CD4-positive, alpha-beta T cell (primary cell): ENCODE data around the gene TANGO2. TPM values are rescaled to one million over a fixed set of nuclear protein-coding genes. Genes with fewer than 3 reads are reported as not detected.

ENCODE experiments used
- ATAC-seq: fragments of 200-7000 bp; cut with Tn5 transposase; one replicate; pipeline ENCODE4 v1.10.0; 2022; ENCODE audit warnings: mild to moderate bottlenecking; ENCODE audit not compliant: poor library complexity
- CTCF ChIA-PET: fragments of 350-600 bp; sonication (Branson Sonifier 250); formaldehyde crosslinking; loops from one replicate; lab custom pipeline; 2021; ENCODE audit warnings: antibody characterized with exemption, inconsistent platforms; lab: Charles Lee
- POLR2A ChIA-PET: fragments of 350-600 bp; sonication (Branson Sonifier 250); formaldehyde crosslinking; loops from one replicate; lab custom pipeline; 2021; ENCODE audit warnings: antibody characterized with exemption, inconsistent platforms; lab: Charles Lee
- DNase-seq, 14 experiments: peaks; one replicate each; pipeline ENCODE4 v3.0.0-alpha.2; 2013 to 2020; ENCODE audit warnings: mixed read lengths in 2 of 14
- H3K27ac ChIP-seq, 2 donors: one replicate each; pipeline versions ENCODE4 v1.5.1 to v1.7.0; 2013; ENCODE audit warnings: low read length in 2 of 2, low read depth in 1 of 2, mild to moderate bottlenecking in 1 of 2
- H3K27me3 ChIP-seq, 2 experiments: 1 replicate in 1 of 2; 2 replicates in 1 of 2; pipeline versions ENCODE4 v1.6.1 to v1.7.0; 2013; ENCODE audit warnings: low read length in 2 of 2, control low read depth in 1 of 2, mild to moderate bottlenecking in 1 of 2, moderate library complexity in 1 of 2; ENCODE audit not compliant: insufficient read depth in 2 of 2, control insufficient read depth in 1 of 2
- H3K36me3 ChIP-seq: one replicate; pipeline ENCODE4 v1.6.1; 2013; ENCODE audit warnings: low read length, control low read depth; ENCODE audit not compliant: insufficient read depth
- H3K4me1 ChIP-seq: one replicate; pipeline ENCODE4 v1.6.1; 2013; ENCODE audit warnings: low read length, control low read depth; ENCODE audit not compliant: insufficient read depth
- H3K4me3 ChIP-seq: one replicate; pipeline ENCODE4 v1.5.1; 2013; ENCODE audit warnings: mild to moderate bottlenecking, low read length, moderate library complexity
- H3K9me3 ChIP-seq, 2 experiments: 1 replicate in 1 of 2; 2 replicates in 1 of 2; pipeline versions ENCODE4 v1.6.1 to v1.7.0; 2013; ENCODE audit warnings: low read length in 2 of 2, mild to moderate bottlenecking in 2 of 2, control low read depth in 1 of 2, moderate library complexity in 1 of 2; ENCODE audit not compliant: control insufficient read depth in 1 of 2, insufficient read depth in 1 of 2
- H3K27ac Mint-ChIP-seq: one replicate; pipeline ENCODE4 v1.8.0; 2020; ENCODE audit warnings: mixed read lengths
- H3K27me3 Mint-ChIP-seq: one replicate; pipeline ENCODE4 v1.8.0; 2021; ENCODE audit warnings: mixed read lengths
- H3K36me3 Mint-ChIP-seq: one replicate; pipeline ENCODE4 v1.8.0; 2021; ENCODE audit warnings: low read depth, mixed read lengths
- H3K4me1 Mint-ChIP-seq: one replicate; pipeline ENCODE4 v1.8.0; 2021; ENCODE audit warnings: low read depth, mixed read lengths
- H3K4me3 Mint-ChIP-seq: one replicate; pipeline ENCODE4 v1.8.0; 2020; ENCODE audit warnings: mild to moderate bottlenecking, mixed read lengths
- H3K9me3 Mint-ChIP-seq: one replicate; pipeline ENCODE4 v1.8.0; 2020; ENCODE audit warnings: mixed read lengths
- intact Hi-C, 2 experiments: fragments of 100-400 bp; cut with DNase I in 1 of 2; cut with micrococcal nuclease in 1 of 2; formaldehyde crosslinking; loops; one replicate each; pipeline versions ENCODE4 v1.15.1 to v1.9.0; 2023 to 2025; cut with DNase I, micrococcal nuclease
- total RNA-seq, 174 experiments: library from RNA in 2 of 174; stranded (reverse) in 2 of 174; gene quantifications; one replicate each; pipeline ENCODE4 v1.2.3 and lab custom pipeline; 2021 to 2026
- TF ChIP-seq, protein P1 (sequence below): fragments of 200-600 bp; IDR thresholded peaks from one replicate; pipeline ENCODE4 v1.8.0; 2022; ENCODE audit warnings: antibody characterized with exemption, mild to moderate bottlenecking

The TANGO2 gene
- total RNA-seq, 2 experiments from 2014 or later, result 10.3 to 10.5 TPM

- POLR2A ChIA-PET, result interaction anchor here (1.5 to 1.8 kb wide), 2 partner anchors 21 to 38 kb away, joined by 6 to 10 read pairs; partner anchors contain the start of gene TRMT2A
- H3K4me1 ChIP-seq, result peaks cover 45% of the 10 kb centered on the region
- no peaks in the 10 kb centered on the region for H3K27me3 Mint-ChIP-seq
Observed at GRCh38 chr22:20079745-20080444, 59.0 kb downstream of the TANGO2 start, which contains the start of gene DGCR8. Gene DGCR8 (plus strand): TSS chr22:20080241. CDS start chr22:20085964, 5,723 bp downstream.

DNA sequence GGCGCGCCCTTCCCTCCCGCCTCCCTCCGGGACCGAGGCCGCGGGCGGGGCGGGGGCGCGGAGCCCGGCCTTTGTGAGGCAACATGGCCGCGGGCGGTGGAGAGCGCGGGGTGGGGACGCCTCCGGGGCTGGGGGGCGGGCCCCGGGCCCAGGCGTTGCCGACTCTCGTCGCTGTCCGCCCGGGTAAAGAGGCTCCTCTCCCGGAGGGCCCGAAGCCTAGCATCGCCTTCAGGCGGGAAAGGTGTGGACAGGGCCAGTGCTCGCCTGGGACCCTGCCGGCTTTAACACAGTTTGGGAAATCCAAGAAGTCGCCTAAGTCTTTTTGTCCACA, 59.5 kb downstream of the TANGO2 start:
- no peaks in the 10 kb centered on the region for H3K27me3 Mint-ChIP-seq
- ChIA-PET POLR2A (interaction anchor here (1.5 kb wide), 1 partner anchor 20 kb away, joined by 6 read pairs; no protein-coding TSS in a partner anchor), CTCF (no interaction called here)
- Histone ChIP-seq H3K4me1 (peaks cover 48% of the 10 kb centered on the region), H3K9me3 (no peaks in the 10 kb centered on the region), H3K27ac (peak overlapping the region; percentile 52 to 53), H3K27me3 (no peaks in the 10 kb centered on the region), H3K4me3 (peak overlapping the region; percentile 76), H3K36me3 (peaks cover 4% of the 10 kb centered on the region)
- H3K9me3 Mint-ChIP-seq, result no peaks in the 10 kb centered on the region
- DNase-seq (peak; percentile 32 to 88 (median 66)), ATAC-seq (peak; percentile 77)
- H3K4me3 Mint-ChIP-seq, result peak overlapping the region; percentile 84
- intact Hi-C loops, result loop anchor here (1.0 to 2.0 kb wide), 4 partner anchors 37 to 64 kb away; partner anchors contain the start of genes ARVCF (in 1 of the 2), TANGO2 (in 1 of the 2) and TRMT2A (in 1 of the 2)
- TF ChIP-seq, protein P1, sequence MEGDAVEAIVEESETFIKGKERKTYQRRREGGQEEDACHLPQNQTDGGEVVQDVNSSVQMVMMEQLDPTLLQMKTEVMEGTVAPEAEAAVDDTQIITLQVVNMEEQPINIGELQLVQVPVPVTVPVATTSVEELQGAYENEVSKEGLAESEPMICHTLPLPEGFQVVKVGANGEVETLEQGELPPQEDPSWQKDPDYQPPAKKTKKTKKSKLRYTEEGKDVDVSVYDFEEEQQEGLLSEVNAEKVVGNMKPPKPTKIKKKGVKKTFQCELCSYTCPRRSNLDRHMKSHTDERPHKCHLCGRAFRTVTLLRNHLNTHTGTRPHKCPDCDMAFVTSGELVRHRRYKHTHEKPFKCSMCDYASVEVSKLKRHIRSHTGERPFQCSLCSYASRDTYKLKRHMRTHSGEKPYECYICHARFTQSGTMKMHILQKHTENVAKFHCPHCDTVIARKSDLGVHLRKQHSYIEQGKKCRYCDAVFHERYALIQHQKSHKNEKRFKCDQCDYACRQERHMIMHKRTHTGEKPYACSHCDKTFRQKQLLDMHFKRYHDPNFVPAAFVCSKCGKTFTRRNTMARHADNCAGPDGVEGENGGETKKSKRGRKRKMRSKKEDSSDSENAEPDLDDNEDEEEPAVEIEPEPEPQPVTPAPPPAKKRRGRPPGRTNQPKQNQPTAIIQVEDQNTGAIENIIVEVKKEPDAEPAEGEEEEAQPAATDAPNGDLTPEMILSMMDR, result no peak
- H3K4me1 Mint-ChIP-seq, result peaks cover 44% of the 10 kb centered on the region
- H3K27ac Mint-ChIP-seq, result peak overlapping the region; percentile 74
- H3K36me3 Mint-ChIP-seq, result peaks cover 2% of the 10 kb centered on the region

More at GRCh38 chr22:20079745-20080444, 59.0 kb downstream of the TANGO2 start, which contains the start of gene DGCR8:
- peak; percentile 89 for ATAC-seq
- Histone ChIP-seq H3K4me3 (peak within 1 kb of the TSS; percentile 76), H3K27me3 (no peaks in the 10 kb centered on the region), H3K9me3 (no peaks in the 10 kb centered on the region), H3K27ac (peak within 1 kb of the TSS; percentile 52 to 53), H3K36me3 (peaks cover 3% of the 10 kb centered on the region)
- peak; percentile 24 to 92 (median 62) for DNase-seq
- CTCF ChIA-PET, result no interaction called here
- H3K4me1 Mint-ChIP-seq, result peaks cover 44% of the 10 kb centered on the region
- TF ChIP-seq, protein P1, result no peak
- intact Hi-C loops, result loop anchor here (1.0 to 5.0 kb wide), 5 partner anchors 37 to 93 kb away; partner anchors contain the start of genes ARVCF (in 1 of the 2), TANGO2 (in 1 of the 2) and TRMT2A (in 1 of the 2)
- no peaks in the 10 kb centered on the region for H3K9me3 Mint-ChIP-seq
- H3K4me3 Mint-ChIP-seq, result peak within 1 kb of the TSS; percentile 99
- H3K27ac Mint-ChIP-seq, result peak within 1 kb of the TSS; percentile 90
- no peaks in the 10 kb centered on the region for H3K36me3 Mint-ChIP-seq

DNA sequence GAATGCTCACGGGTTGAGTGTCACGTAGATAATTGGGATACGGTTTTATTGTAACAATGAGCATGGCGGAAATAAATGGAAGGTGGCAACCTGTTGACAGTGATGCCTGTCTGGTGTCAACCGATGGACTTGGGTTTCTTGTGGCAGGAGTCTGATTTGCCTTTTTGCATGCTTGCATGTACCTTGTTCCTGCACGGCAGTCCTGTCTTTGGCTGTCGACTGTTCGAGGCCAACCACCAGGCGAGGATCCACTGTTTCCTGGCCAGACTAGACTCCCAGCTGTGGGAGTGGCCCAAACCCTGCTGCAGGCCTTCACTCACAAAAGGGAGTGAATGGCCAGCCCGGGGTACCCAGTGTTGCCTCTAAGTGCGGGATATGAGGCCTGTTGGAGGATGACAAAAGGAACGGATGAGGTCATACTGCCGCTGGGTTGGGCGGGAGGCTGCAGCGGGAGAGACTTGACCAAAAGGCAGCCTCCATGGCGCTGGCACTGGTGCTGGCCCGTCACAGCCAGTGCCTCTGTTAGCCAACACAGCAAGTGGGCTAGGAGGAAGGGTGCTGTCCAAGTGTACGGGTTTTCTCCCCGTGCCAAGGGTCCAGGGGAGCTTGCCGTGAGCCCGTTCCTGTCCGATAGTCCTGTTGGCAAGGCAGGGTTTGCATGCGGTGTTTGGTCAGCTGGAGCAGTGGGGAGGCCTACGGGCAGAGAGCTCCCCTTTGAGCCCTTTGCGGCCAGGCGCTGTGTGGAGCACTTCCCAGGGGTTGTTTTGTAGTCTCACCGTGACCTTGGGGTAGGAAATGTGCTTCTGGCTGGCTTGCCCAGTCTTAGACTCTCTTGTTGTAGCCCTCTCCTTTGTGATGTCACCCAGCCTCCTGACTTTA, 60.1 kb downstream of the TANGO2 start:
- CTCF ChIA-PET, result no interaction called here
- H3K4me1 Mint-ChIP-seq, result peaks cover 44% of the 10 kb centered on the region

More for the DNA sequence above, 60.1 kb downstream of the TANGO2 start:
- H3K36me3 Mint-ChIP-seq, result peaks cover 9% of the 10 kb centered on the region
- H3K27ac Mint-ChIP-seq, result peak overlapping the region; percentile 74
- H3K4me3 Mint-ChIP-seq, result peak overlapping the region; percentile 84
- POLR2A ChIA-PET, result interaction anchor here (1.0 kb wide), 1 partner anchor 36 kb away, joined by 3 read pairs; the partner anchor contains the start of gene TRMT2A
- H3K27me3 Mint-ChIP-seq, result no peaks in the 10 kb centered on the region
- H3K9me3 Mint-ChIP-seq, result no peaks in the 10 kb centered on the region
- TF ChIP-seq, protein P1, result no peak
- intact Hi-C loops, result loop anchor here (1.0 to 2.0 kb wide), 4 partner anchors 36 to 65 kb away; partner anchors contain the start of genes ARVCF (in 1 of the 2), TANGO2 (in 1 of the 2) and TRMT2A (in 1 of the 2)
- H3K36me3 ChIP-seq, result peaks cover 10% of the 10 kb centered on the region
- ATAC-seq (peak; percentile 1), DNase-seq (peak in 2 of 14 experiments; percentile 4 to 11)
- peak overlapping the region; percentile 76 for H3K4me3 ChIP-seq
- no peaks in the 10 kb centered on the region for H3K27me3 ChIP-seq
- peak overlapping the region; percentile 52 to 53 for H3K27ac ChIP-seq
- no peaks in the 10 kb centered on the region for H3K9me3 ChIP-seq
- peaks cover 48% of the 10 kb centered on the region for H3K4me1 ChIP-seq
